ENCODE measurements around the gene PRR29.

Gene PRR29

GRCh38 chr17:63998050-63998720 lies at the start of gene PRR29:
TSS of gene PRR29 (plus strand) at chr17:63998351. CDS start at chr17:63998365, 14 bp downstream.
- peak; percentile 63 for DNase-seq (ENCODE audit: low spot score)

- no peak for DNase-seq (ENCODE audit: low spot score)
These were observed 49.6 kb upstream of the PRR29 start for GRCh38 chr17:63948521-63948920.

DNA sequence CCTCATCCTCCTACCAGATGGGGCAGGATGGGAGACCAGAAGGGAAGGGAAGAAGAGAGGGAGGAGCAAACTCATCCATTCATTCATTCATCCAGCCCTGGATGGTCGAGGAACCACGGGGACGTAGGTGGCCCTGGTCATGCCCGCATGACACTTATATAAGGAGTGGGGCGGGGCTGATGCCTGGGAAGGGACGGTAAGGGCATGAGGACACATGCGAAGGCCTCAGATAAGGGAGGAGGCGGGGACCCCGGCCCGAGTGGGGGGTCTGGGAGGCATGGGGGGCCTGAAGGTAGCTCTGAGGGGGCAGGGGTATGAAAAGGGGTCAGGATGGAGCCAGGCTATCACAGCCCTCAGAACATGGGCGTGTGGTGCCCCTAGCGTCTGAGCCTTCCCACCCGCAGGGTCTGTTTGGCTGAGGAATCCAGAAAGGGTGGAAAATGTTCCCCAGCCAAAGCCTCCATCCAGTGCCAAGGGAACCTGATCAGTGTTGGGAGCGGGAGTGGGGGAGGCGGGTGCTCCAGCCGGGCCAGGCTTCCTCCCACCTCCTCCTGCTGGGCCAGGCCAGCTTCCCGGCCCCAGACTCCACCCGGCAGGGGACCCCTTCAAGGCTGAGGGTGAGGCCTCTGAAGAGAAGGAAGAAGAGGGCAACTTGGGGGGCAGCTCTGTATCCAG lies 48.4 kb upstream of the PRR29 start:
- DNase-seq (ENCODE audit: low spot score), result no peak

DNA sequence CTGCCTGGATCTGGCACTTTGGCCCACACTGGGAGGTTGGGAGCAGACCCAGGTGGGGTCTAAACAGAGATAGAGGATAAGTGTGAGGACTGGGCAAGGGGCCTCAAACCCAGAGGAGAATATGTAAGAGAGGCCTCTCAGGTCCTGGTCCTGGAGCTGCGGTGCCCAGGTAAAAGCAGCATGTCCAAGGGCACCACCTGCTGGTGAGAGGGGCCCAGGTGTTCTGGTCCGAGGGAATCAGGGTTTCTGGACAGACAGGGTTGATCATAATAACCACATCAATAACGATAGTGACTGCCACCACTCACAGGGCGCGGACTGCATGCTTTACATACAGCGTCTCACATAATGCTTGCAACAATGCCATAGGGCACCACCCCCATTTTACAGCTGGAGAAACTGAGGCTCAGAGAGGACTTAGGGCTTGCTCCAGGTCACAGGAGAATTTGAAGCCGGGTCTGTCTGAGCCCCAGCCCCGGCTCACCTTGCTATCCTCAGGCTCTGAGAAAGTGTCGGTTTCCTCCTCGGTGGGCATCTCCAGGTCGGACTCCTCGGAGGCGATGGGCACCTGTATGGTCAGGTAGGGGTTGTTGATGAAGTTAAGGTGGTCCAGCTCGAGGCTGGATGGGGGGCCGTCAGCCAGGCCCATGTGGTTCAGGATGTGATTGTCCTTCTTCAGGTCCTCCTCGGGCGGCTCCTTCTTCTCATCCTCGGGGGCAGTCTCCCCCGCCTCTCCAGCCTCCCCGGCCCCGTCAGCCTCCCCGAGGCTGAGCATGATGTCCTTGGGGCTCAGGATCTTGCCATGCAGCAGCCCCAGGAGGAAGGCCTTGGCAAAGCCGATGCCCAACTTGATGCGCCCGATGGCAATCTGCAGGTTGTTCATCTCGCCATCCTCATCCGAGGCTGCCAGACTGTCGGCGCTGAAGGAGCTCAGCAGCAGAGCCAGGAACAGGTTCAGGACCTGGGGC lies 46.9 kb upstream of the PRR29 start:
- DNase-seq (ENCODE audit: low spot score), result no peak

- no peak for DNase-seq (ENCODE audit: low spot score)
These were observed 43.6 kb upstream of the PRR29 start for GRCh38 chr17:63954402-63955063.

- DNase-seq (ENCODE audit: low spot score), result no peak
These were observed 42.9 kb upstream of the PRR29 start for GRCh38 chr17:63955232-63955631.

- DNase-seq (ENCODE audit: low spot score), result no peak
These were observed 42.4 kb upstream of the PRR29 start for GRCh38 chr17:63955791-63956190.

DNA sequence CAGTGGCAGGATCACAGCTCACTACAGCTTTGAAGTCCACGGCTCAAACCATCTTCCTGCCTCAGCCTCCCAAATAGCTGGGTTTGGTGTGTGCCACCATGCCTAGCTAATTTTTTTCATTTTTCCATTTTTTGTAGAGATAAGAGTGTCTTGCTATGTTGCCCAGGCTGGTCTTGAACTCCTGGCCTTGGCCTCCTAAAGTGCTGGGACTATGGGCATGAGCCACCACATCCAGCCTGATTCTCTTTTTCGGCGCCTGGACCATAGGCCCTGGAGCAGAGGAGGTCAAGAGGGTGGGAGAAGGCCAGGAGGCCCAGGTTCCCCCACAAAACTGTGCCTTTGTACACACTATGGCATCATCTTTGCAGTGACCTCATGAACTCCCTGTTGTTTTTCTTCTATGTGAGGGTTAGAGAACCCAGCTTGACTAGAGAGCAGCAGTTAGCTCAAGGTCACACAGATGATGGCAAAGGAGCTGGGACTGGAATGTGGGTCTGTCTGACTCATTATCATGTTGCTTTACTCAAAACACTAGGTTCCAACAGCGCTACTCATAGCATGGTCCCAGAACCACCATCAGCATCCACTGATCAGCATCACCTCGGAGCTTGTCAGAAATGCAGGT lies 41.7 kb upstream of the PRR29 start:
- DNase-seq (ENCODE audit: low spot score), result no peak

DNA sequence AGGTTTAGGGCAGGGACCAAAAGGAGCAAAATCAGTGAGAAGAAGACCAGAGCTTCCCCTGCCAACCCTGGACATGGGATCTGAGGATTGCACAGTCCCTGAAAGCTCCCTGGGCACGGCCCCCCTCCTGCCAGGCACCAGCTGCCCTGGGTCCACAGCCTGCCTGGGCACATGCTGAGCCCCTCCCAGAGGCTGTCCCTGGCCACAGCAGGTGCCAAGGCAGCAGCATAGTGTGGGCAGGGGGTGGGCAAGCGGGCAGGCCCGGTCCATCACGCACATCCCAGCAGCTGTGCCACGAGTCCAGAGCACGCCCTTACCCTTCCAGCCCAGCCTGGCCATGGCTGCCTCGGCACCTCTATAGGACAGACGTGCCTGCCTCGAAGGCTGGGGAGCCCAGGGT lies 38.1 kb upstream of the PRR29 start:
- DNase-seq (ENCODE audit: low spot score), result no peak

GRCh38 chr17:63960430-63960829 lies 37.7 kb upstream of the PRR29 start:
- DNase-seq (ENCODE audit: low spot score), result no peak

GRCh38 chr17:63961355-63962212 lies 36.6 kb upstream of the PRR29 start:
- DNase-seq (ENCODE audit: low spot score), result peak; percentile 54

- no peak for DNase-seq (ENCODE audit: low spot score)
These were observed 35.8 kb upstream of the PRR29 start for GRCh38 chr17:63962298-63962744.

- no peak for DNase-seq (ENCODE audit: low spot score)
These were observed 35.0 kb upstream of the PRR29 start for GRCh38 chr17:63963123-63963522.

GRCh38 chr17:63966646-63967264 lies 31.4 kb upstream of the PRR29 start:
- DNase-seq (ENCODE audit: low spot score), result peak; percentile 17

DNA sequence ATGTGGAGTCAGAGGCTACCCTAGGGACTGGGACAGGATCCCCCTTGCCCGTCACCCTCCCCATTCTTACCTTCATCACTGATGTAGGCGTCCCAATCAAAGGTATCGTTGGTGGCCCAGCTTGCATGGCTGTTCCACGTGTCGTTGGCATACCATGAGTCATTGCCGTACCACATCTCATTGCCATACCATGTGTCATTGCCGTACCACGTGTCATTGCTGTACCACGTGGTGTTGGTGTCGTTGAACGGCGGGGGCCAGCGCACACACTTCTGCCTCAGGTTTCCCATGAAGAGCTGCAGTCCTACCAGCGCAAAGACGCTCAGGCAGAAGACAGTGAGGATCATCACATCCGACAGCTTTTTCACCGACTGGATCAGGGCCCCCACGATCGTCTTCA lies 30.2 kb upstream of the PRR29 start:
- DNase-seq (ENCODE audit: low spot score), result peak; percentile 37

DNA sequence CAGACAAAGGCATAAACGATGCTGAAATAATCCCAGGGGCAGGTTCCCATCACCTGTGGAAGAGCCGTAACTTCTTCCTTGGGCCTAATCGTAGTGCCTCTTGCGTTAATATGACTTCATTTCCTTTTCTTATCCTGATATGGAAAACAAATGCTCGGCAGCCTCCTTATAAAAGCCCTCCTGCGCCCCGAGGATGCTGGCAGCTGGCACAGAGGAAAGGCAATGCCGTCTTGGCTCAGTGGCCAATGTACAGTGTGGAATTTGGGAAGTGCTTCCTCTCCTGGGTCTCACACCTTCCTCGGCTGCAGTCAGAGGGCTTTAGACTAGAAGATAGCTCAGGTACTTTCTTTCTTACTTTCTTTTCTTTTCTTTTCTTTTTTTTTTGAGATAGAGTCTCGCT lies 28.9 kb upstream of the PRR29 start:
- no peak for DNase-seq (ENCODE audit: low spot score)

- DNase-seq (ENCODE audit: low spot score), result no peak
These were observed 25.4 kb upstream of the PRR29 start, which contains the start of gene SCN4A for GRCh38 chr17:63972796-63973195. TSS of gene SCN4A (minus strand) at chr17:63972918. CDS start at chr17:63972841, 77 bp downstream.

GRCh38 chr17:63973247-63973646 lies 24.9 kb upstream of the PRR29 start:
- no peak for DNase-seq (ENCODE audit: low spot score)

DNA sequence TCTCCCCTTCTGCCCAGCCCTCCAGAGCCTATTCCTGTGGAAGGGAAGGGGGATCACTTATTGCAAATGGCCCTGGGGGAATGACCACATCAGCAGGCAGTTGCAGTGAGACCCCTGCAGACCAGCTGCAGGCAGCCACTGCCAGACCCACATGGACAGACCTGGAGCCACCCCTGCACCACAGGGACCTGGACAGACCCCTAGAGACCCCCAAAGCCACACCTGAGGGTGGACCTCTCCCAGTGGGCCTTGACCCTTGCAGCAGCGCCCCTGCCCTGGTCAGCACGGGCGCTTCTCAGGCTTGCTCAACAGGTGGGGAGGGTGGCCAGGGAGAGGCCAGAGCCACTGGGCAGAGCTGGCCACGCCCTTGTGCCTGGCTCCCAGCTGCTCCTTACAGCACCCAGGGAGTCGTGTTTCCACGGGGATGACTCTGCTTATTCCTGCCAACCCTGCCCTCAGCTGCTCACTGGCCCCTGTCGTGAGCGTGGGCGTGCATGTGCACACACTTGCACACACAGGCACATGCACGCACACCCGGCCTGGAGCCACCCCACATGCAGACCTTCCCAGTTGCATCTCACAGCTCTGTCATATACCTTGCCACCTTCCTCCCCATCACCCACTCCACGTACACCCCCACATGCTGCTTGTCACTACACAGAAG lies 24.1 kb upstream of the PRR29 start:
- DNase-seq (ENCODE audit: low spot score), result no peak

All from activated CD4-positive, alpha-beta T cell treated with anti-CD3 and anti-CD28 coated beads, Interleukin-2, Interleukin-4, amounts not matched to agents 100 ng/mL and 50 ng/mL, durations not matched to agents 16 hours and 8 hours (primary cell).